ENCODE measurements around the gene SARNP. TPM values are rescaled to one million over a fixed set of nuclear protein-coding genes. Genes with fewer than 3 reads are reported as not detected.
"Not testable (repeated sequence)": the region's sequence is repeated elsewhere in the genome, so short reads cannot be mapped to it uniquely, and the experiment has no call there.

Gene SARNP
- total RNA-seq, 1 donor from 2014 or later = 61.9 TPM

GRCh38 chr12:55839345-55840140, 22.0 kb upstream of the SARNP start:
- DNase-seq (ENCODE audit: low spot score) = no peak

GRCh38 chr12:55838361-55838760, 20.8 kb upstream of the SARNP start:
- no peak for DNase-seq (ENCODE audit: low spot score)

GRCh38 chr12:55834400-55834799, 16.9 kb upstream of the SARNP start:
- DNase-seq (ENCODE audit: low spot score) = not testable (repeated sequence)

GRCh38 chr12:55833056-55833455, 15.5 kb upstream of the SARNP start:
- no peak for DNase-seq (ENCODE audit: low spot score)

GRCh38 chr12:55831447-55831815, 13.9 kb upstream of the SARNP start:
- no peak for DNase-seq (ENCODE audit: low spot score)

- peak; percentile 83 for DNase-seq (ENCODE audit: low spot score)
Measured at GRCh38 chr12:55830601-55831446, 13.3 kb upstream of the SARNP start.

GRCh38 chr12:55829967-55830600, 12.6 kb upstream of the SARNP start:
- no peak for DNase-seq (ENCODE audit: low spot score)

- DNase-seq (ENCODE audit: low spot score) = no peak
Measured at GRCh38 chr12:55828357-55828756, 10.8 kb upstream of the SARNP start.

GRCh38 chr12:55827806-55828205, 10.3 kb upstream of the SARNP start:
- no peak for DNase-seq (ENCODE audit: low spot score)

GRCh38 chr12:55824726-55825125, 7.2 kb upstream of the SARNP start:
- DNase-seq (ENCODE audit: low spot score) = no peak

- no peak for DNase-seq (ENCODE audit: low spot score)
Measured at GRCh38 chr12:55823419-55823818, 5.9 kb upstream of the SARNP start.

- DNase-seq (ENCODE audit: low spot score) = no peak
Measured at GRCh38 chr12:55822228-55822627, 4.7 kb upstream of the SARNP start.

- DNase-seq (ENCODE audit: low spot score) = no peak
Measured at GRCh38 chr12:55820679-55821078, 3.2 kb upstream of the SARNP start.

GRCh38 chr12:55818886-55819285, 1.4 kb upstream of the SARNP start:
- DNase-seq (ENCODE audit: low spot score) = no peak

- DNase-seq (ENCODE audit: low spot score) = no peak
Measured at GRCh38 chr12:55818140-55818728, 710 bp upstream of the SARNP start.

GRCh38 chr12:55816881-55817344, 611 bp downstream of the SARNP start:
- DNase-seq (ENCODE audit: low spot score) = no peak

GRCh38 chr12:55815473-55815872, 2.1 kb downstream of the SARNP start:
- no peak for DNase-seq (ENCODE audit: low spot score)

- no peak for DNase-seq (ENCODE audit: low spot score)
Measured at GRCh38 chr12:55814257-55814656, 3.3 kb downstream of the SARNP start.

- DNase-seq (ENCODE audit: low spot score) = no peak
Measured at GRCh38 chr12:55812088-55812487, 5.4 kb downstream of the SARNP start.

GRCh38 chr12:55809274-55809673, 8.2 kb downstream of the SARNP start:
- DNase-seq (ENCODE audit: low spot score) = no peak

GRCh38 chr12:55806982-55807381, 10.5 kb downstream of the SARNP start:
- no peak for DNase-seq (ENCODE audit: low spot score)

- DNase-seq (ENCODE audit: low spot score) = no peak
Measured at GRCh38 chr12:55797550-55797949, 20.0 kb downstream of the SARNP start.
